HL-60 (cell line): ENCODE data around the gene OTOS.

Experiments used
- DNase-seq, 2 experiments: peaks; one replicate each; pipeline ENCODE4 v3.0.0-alpha.2; 2010 to 2020; ENCODE audit warnings: low read depth in 1 of 2, low spot score in 1 of 2
- H3K27ac ChIP-seq: fragments of 250-450 bp; sonication (Bioruptor Pico); replicated peaks from 2 replicates; pipeline ENCODE4 v1.5.1; 2020; ENCODE audit warnings: mild to moderate bottlenecking, moderate library complexity
- H3K27me3 ChIP-seq: fragments of 250-450 bp; sonication (Bioruptor Pico); 2 replicates; pipeline ENCODE4 v1.5.1; 2021; ENCODE audit warnings: mild to moderate bottlenecking, moderate library complexity; ENCODE audit not compliant: insufficient read depth, poor library complexity, severe bottlenecking
- H3K4me3 ChIP-seq: replicated peaks from 2 replicates; pipeline ENCODE4 v1.5.1; 2011; ENCODE audit warnings: mild to moderate bottlenecking, control low read depth, low read length; ENCODE audit not compliant: insufficient read depth
- CTCF ChIP-seq: IDR thresholded peaks from one replicate; pipeline ENCODE4 v1.5.1; 2011; ENCODE audit warnings: low read length, control low read depth, inconsistent platforms; ENCODE audit not compliant: insufficient read depth
- GABPA ChIP-seq: IDR thresholded peaks from 2 replicates; pipeline ENCODE4 v1.6.1; 2012; ENCODE audit warnings: low read depth
- POLR2AphosphoS5 ChIP-seq: IDR thresholded peaks from 2 replicates; pipeline ENCODE4 v1.6.1; 2012; ENCODE audit warnings: low read depth
- SPI1 ChIP-seq: IDR thresholded peaks from 2 replicates; pipeline ENCODE4 v1.6.1; 2012; ENCODE audit warnings: low read depth, mild to moderate bottlenecking, borderline replicate concordance
- TF ChIP-seq, protein P1 (sequence below): IDR thresholded peaks from 2 replicates; pipeline ENCODE4 v1.6.1; 2012; ENCODE audit warnings: low read depth; ENCODE audit not compliant: insufficient replicate concordance

The OTOS gene

GRCh38 chr2:240139011-240139441 lies 1.4 kb downstream of the OTOS start:
- no peak overlapping the region for H3K4me3 ChIP-seq
- H3K27ac ChIP-seq, result no peak overlapping the region
- no peak for TF ChIP-seq CTCF
- TF ChIP-seq, protein P1, sequence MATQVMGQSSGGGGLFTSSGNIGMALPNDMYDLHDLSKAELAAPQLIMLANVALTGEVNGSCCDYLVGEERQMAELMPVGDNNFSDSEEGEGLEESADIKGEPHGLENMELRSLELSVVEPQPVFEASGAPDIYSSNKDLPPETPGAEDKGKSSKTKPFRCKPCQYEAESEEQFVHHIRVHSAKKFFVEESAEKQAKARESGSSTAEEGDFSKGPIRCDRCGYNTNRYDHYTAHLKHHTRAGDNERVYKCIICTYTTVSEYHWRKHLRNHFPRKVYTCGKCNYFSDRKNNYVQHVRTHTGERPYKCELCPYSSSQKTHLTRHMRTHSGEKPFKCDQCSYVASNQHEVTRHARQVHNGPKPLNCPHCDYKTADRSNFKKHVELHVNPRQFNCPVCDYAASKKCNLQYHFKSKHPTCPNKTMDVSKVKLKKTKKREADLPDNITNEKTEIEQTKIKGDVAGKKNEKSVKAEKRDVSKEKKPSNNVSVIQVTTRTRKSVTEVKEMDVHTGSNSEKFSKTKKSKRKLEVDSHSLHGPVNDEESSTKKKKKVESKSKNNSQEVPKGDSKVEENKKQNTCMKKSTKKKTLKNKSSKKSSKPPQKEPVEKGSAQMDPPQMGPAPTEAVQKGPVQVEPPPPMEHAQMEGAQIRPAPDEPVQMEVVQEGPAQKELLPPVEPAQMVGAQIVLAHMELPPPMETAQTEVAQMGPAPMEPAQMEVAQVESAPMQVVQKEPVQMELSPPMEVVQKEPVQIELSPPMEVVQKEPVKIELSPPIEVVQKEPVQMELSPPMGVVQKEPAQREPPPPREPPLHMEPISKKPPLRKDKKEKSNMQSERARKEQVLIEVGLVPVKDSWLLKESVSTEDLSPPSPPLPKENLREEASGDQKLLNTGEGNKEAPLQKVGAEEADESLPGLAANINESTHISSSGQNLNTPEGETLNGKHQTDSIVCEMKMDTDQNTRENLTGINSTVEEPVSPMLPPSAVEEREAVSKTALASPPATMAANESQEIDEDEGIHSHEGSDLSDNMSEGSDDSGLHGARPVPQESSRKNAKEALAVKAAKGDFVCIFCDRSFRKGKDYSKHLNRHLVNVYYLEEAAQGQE, result no peak
- TF ChIP-seq GABPA, result no peak
- TF ChIP-seq SPI1, result no peak
- TF ChIP-seq POLR2AphosphoS5, result no peak
- DNase-seq, result no peak
- no peaks in the 10 kb centered on the region for H3K27me3 ChIP-seq

GRCh38 chr2:240138254-240138984 lies 2.0 kb downstream of the OTOS start:
- no peak for DNase-seq
- TF ChIP-seq CTCF (no peak), POLR2AphosphoS5 (no peak), SPI1 (no peak), GABPA (no peak)
- TF ChIP-seq, protein P1, result no peak
- no peak overlapping the region for H3K4me3 ChIP-seq
- H3K27ac ChIP-seq, result no peak overlapping the region
- H3K27me3 ChIP-seq, result no peaks in the 10 kb centered on the region

GRCh38 chr2:240137596-240138253 lies 2.7 kb downstream of the OTOS start:
- TF ChIP-seq GABPA (no peak), CTCF (no peak), POLR2AphosphoS5 (no peak), SPI1 (no peak)
- TF ChIP-seq, protein P1, result no peak
- Histone ChIP-seq H3K27me3 (no peaks in the 10 kb centered on the region), H3K4me3 (no peak overlapping the region), H3K27ac (no peak overlapping the region)
- no peak for DNase-seq
